HepG2 (cell line): ENCODE data around the gene RGS19. TPM values are rescaled to one million over a fixed set of nuclear protein-coding genes. Genes with fewer than 3 reads are reported as not detected.

Experiments
- ATRX ChIP-seq: sonication (generic); formaldehyde crosslinking; IDR thresholded peaks from 2 replicates; pipeline ENCODE4 v1.4.0; 2020; ENCODE audit warnings: missing genetic modification reagents, borderline replicate concordance
- HCFC1 ChIP-seq: fragments of 150-350 bp; IDR thresholded peaks from 2 replicates; pipeline ENCODE4 v1.6.1; 2014; ENCODE audit warnings: low read depth, low read length
- MEIS2 ChIP-seq: sonication (generic); formaldehyde crosslinking; IDR thresholded peaks from 2 replicates; pipeline ENCODE4 v1.9.0; 2021; ENCODE audit warnings: mild to moderate bottlenecking, missing genetic modification reagents
- NCOA5 ChIP-seq: sonication (generic); formaldehyde crosslinking; IDR thresholded peaks from 2 replicates; pipeline ENCODE4 v1.4.0; 2020; ENCODE audit warnings: missing genetic modification reagents
- NONO ChIP-seq, 2 experiments: fragments of 450-650 bp in 1 of 2; sonication (generic) in 1 of 2; formaldehyde crosslinking in 1 of 2; IDR thresholded peaks in 1 of 2; conservative IDR thresholded peaks in 1 of 2; 2 replicates each; pipeline versions ENCODE4 v1.6.1 to v1.8.0; 2017 to 2022; ENCODE audit warnings: mild to moderate bottlenecking in 1 of 2, missing genetic modification reagents in 1 of 2, moderate library complexity in 1 of 2
- ONECUT2 ChIP-seq: sonication (generic); formaldehyde crosslinking; IDR thresholded peaks from 2 replicates; pipeline ENCODE4 v1.4.0; 2020; ENCODE audit warnings: missing genetic modification reagents
- RFXANK ChIP-seq: IDR thresholded peaks from 2 replicates; pipeline ENCODE4 v1.6.1; 2016
- SNRNP70 ChIP-seq: fragments of 200-400 bp; formaldehyde crosslinking; IDR thresholded peaks from 2 replicates; pipeline ENCODE4 v1.6.1; 2017; ENCODE audit warnings: mild to moderate bottlenecking, low read depth, low read length, moderate library complexity
- ZBTB21 ChIP-seq: sonication (generic); formaldehyde crosslinking; IDR thresholded peaks from 2 replicates; pipeline ENCODE4 v1.4.0; 2020; ENCODE audit warnings: missing genetic modification reagents
- ZBTB4 ChIP-seq: sonication (generic); formaldehyde crosslinking; IDR thresholded peaks from 2 replicates; pipeline ENCODE4 v1.4.0; 2020; ENCODE audit warnings: missing genetic modification reagents, mild to moderate bottlenecking, borderline replicate concordance
- ZGPAT ChIP-seq: IDR thresholded peaks from 2 replicates; pipeline ENCODE4 v1.6.1; 2016; ENCODE audit warnings: mild to moderate bottlenecking
- ZNF121 ChIP-seq: sonication (generic); formaldehyde crosslinking; IDR thresholded peaks from 2 replicates; pipeline ENCODE4 v1.5.0; 2020; ENCODE audit warnings: mild to moderate bottlenecking, missing genetic modification reagents
- ZNF160 ChIP-seq: sonication (generic); formaldehyde crosslinking; IDR thresholded peaks from 2 replicates; pipeline ENCODE4 v1.8.0; 2022; ENCODE audit warnings: mild to moderate bottlenecking, inconsistent platforms, missing genetic modification reagents
- ZNF230 ChIP-seq: sonication (generic); formaldehyde crosslinking; IDR thresholded peaks from 2 replicates; pipeline ENCODE4 v1.4.0; 2020; ENCODE audit warnings: mild to moderate bottlenecking, missing genetic modification reagents
- ZNF234 ChIP-seq: sonication (generic); formaldehyde crosslinking; conservative IDR thresholded peaks from 2 replicates; pipeline ENCODE4 v1.5.1; 2020; ENCODE audit warnings: mild to moderate bottlenecking, missing genetic modification reagents
- ZNF331 ChIP-seq: sonication (generic); formaldehyde crosslinking; IDR thresholded peaks from 2 replicates; pipeline ENCODE4 v1.4.0; 2020; ENCODE audit warnings: missing genetic modification reagents
- ZNF44 ChIP-seq: sonication (generic); formaldehyde crosslinking; IDR thresholded peaks from 2 replicates; pipeline ENCODE4 v1.5.1; 2020; ENCODE audit warnings: mild to moderate bottlenecking, missing genetic modification reagents
- ZNF446 ChIP-seq: sonication (generic); formaldehyde crosslinking; IDR thresholded peaks from 2 replicates; pipeline ENCODE4 v1.5.0; 2020; ENCODE audit warnings: mild to moderate bottlenecking, missing genetic modification reagents
- ZNF468 ChIP-seq: sonication (generic); formaldehyde crosslinking; IDR thresholded peaks from 2 replicates; pipeline ENCODE4 v1.8.0; 2022; ENCODE audit warnings: mild to moderate bottlenecking, moderate library complexity, missing genetic modification reagents
- ZNF660 ChIP-seq: sonication (generic); formaldehyde crosslinking; IDR thresholded peaks from 2 replicates; pipeline ENCODE4 v1.5.1; 2020; ENCODE audit warnings: mild to moderate bottlenecking, low read depth, missing genetic modification reagents, borderline replicate concordance
- ZNF839 ChIP-seq: sonication (generic); formaldehyde crosslinking; IDR thresholded peaks from 2 replicates; pipeline ENCODE4 v1.4.0; 2020; ENCODE audit warnings: missing genetic modification reagents, mild to moderate bottlenecking, borderline replicate concordance
- polyA plus RNA-seq, 8 experiments: library from polyadenylated mRNA; depleted of rRNA in 3 of 8; stranded (reverse) in 7 of 8; unstranded in 1 of 8; fragments of >200 nt; fragmentation: Illumina TruSeq in 4 of 8; extraction: Trizol in 4 of 8; gene quantifications; 2 replicates each; pipeline versions ENCODE4 v1.2.1 to v1.2.3, GENCODE V29; 2011 to 2016; ENCODE audit warnings: low read depth in 4 of 8, missing spikeins in 1 of 8, mixed read lengths in 1 of 8; ENCODE audit not compliant: insufficient read depth in 1 of 8
- total RNA-seq, 5 experiments: library from RNA; depleted of rRNA; stranded (reverse); fragments of >200 nt; fragmentation: Illumina TruSeq; extraction: Trizol; gene quantifications; 2 replicates each; pipeline ENCODE4 v1.2.3, GENCODE V29; 2016; ENCODE audit warnings: low read depth in 1 of 5

The RGS19 gene
- total and polyA plus RNA-seq, 2 of the 13 experiments (the other 11 are each of a cell fraction or from before 2014, with no cell fraction given), result 10.7 to 11.9 TPM

- TF ChIP-seq ZBTB4 (CRISPR knock-in tag) (no peak), ZNF446 (no peak), ZBTB21 (CRISPR knock-in tag) (no peak), ZNF331 (CRISPR knock-in tag) (no peak), ZNF660 (CRISPR knock-in tag) (no peak), ATRX (CRISPR knock-in tag) (no peak), ZNF234 (CRISPR knock-in tag) (no peak), HCFC1 (no peak), ONECUT2 (CRISPR knock-in tag) (no peak), MEIS2 (CRISPR knock-in tag) (no peak), RFXANK (CRISPR knock-in tag) (no peak), ZGPAT (no peak), ZNF44 (no peak), NONO (IDR thresholded peaks at IDR 0.05) (no peak), NONO (CRISPR knock-in tag; conservative IDR thresholded peaks at IDR 0.05) (no peak), NCOA5 (CRISPR knock-in tag) (no peak), ZNF160 (CRISPR knock-in tag) (no peak), ZNF468 (CRISPR knock-in tag) (no peak), ZNF121 (CRISPR knock-in tag) (peak; percentile 87), ZNF230 (CRISPR knock-in tag) (no peak; the same call in 1 of the 2 replicates), ZNF839 (CRISPR knock-in tag) (peak; percentile 24; the same call in 1 of the 2 replicates), SNRNP70 (no peak)
Observed at GRCh38 chr20:64051561-64052325, 27.6 kb downstream of the RGS19 start (continued).
